Transverse colon (tissue), 4 donors: ENCODE data around the gene WT1. TPM values are rescaled to one million over a fixed set of nuclear protein-coding genes. Genes with fewer than 3 reads are reported as not detected.

ENCODE experiments used
- DNase-seq: peaks from one replicate; pipeline ENCODE4 v3.0.0-alpha.2; 2019
- H3K27ac ChIP-seq, 4 donors: fragments of 200-600 bp; sonication (generic); 2 replicates each; pipeline ENCODE4 v1.5.1; 2016 to 2018; ENCODE audit warnings: inconsistent platforms in 4 of 4
- H3K27me3 ChIP-seq: fragments of 200-600 bp; sonication (generic); 2 replicates; pipeline ENCODE4 v1.5.1; 2017; ENCODE audit warnings: inconsistent platforms
- H3K36me3 ChIP-seq, 4 donors: fragments of 200-600 bp; sonication (generic); 2 replicates each; pipeline ENCODE4 v1.5.1; 2017 to 2019; ENCODE audit warnings: inconsistent platforms in 4 of 4
- H3K4me1 ChIP-seq, 4 donors: fragments of 200-600 bp; sonication (generic); 2 replicates each; pipeline ENCODE4 v1.5.1; 2017 to 2020; ENCODE audit warnings: inconsistent platforms in 4 of 4
- H3K4me3 ChIP-seq, 4 donors: fragments of 200-600 bp; sonication (generic); 1 replicate in 1 of 4; 2 replicates in 3 of 4; pipeline versions ENCODE4 v1.5.1 to v1.6.1; 2017 to 2019; ENCODE audit warnings: inconsistent platforms in 4 of 4
- H3K9me3 ChIP-seq, 2 donors: fragments of 200-600 bp; sonication (generic); 2 replicates each; pipeline ENCODE4 v1.5.1; 2017 to 2019; ENCODE audit warnings: inconsistent platforms in 2 of 2
- CTCF ChIP-seq, 5 experiments: fragments of 200-600 bp in 3 of 5; fragments of 450-650 bp in 2 of 5; sonication (generic) in 3 of 5; IDR thresholded peaks; 1 replicate in 2 of 5; 2 replicates in 3 of 5; pipeline ENCODE4 v1.5.1; 2016 to 2017; ENCODE audit warnings: antibody characterized with exemption in 5 of 5, inconsistent platforms in 3 of 5, mild to moderate bottlenecking in 2 of 5, moderate library complexity in 1 of 5
- EP300 ChIP-seq: sonication (generic); formaldehyde crosslinking; IDR thresholded peaks from one replicate; pipeline ENCODE4 v1.6.1; 2017; ENCODE audit warnings: antibody characterized with exemption, low read depth
- POLR2A ChIP-seq: fragments of 450-650 bp; IDR thresholded peaks from one replicate; pipeline ENCODE4 v1.6.1; 2016; ENCODE audit warnings: antibody characterized with exemption, mild to moderate bottlenecking, moderate library complexity
- POLR2AphosphoS5 ChIP-seq, 3 donors: sonication (generic); formaldehyde crosslinking; IDR thresholded peaks; one replicate each; pipeline ENCODE4 v1.6.1; 2016; ENCODE audit warnings: antibody characterized with exemption in 3 of 3
- WGBS, 2 donors: methylation state at CpG; one replicate each; pipeline ENCODE4 v1.1.5; 2018; ENCODE audit warnings: low coverage in 1 of 2; 5-methylcytosine and 5-hydroxymethylcytosine counted together
- in situ Hi-C, 4 donors: fragments of 200-750 bp; cut with MboI; loops; one replicate each; pipeline versions ENCODE4 v1.15.0 to v1.15.1; 2017; ENCODE audit warnings: low sequenced_read_pairs in 3 of 4, low pct_ligation_motif_present in 1 of 4, low pct_unique_long_range_greater_than_20kb in 1 of 4
- intact Hi-C: fragments of 100-400 bp; cut with DNase I; formaldehyde crosslinking; loops from one replicate; pipeline ENCODE4 v1.15.1; 2023; ENCODE audit warnings: low total_unique reads
- total RNA-seq, 4 donors: library from RNA; depleted of rRNA; stranded (reverse); fragments of >200 nt; gene quantifications; one replicate each; pipeline ENCODE4 v1.1.0, GENCODE V29; 2016

The WT1 gene
- total RNA-seq, 4 donors from 2014 or later: 0.55 to 3.0 (median 0.95) TPM; not detected in 1

- Histone ChIP-seq H3K4me1 (peaks cover 0 to 4% (median under 1%) of the 10 kb centered on the region in 4 donors), H3K4me3 (no peak overlapping the region), H3K9me3 (no peaks in the 10 kb centered on the region), H3K27me3 (peaks cover 68% of the 10 kb centered on the region), H3K27ac (no peak overlapping the region), H3K36me3 (no peaks in the 10 kb centered on the region)
- DNase-seq: no peak
- WGBS, 2 donors: 72 to 77% methylated on average over 4 of the region's 4 CpGs
- no peak for TF ChIP-seq CTCF (IDR thresholded peaks at IDR 0.05)
- TF ChIP-seq POLR2A: no peak
- TF ChIP-seq EP300: no peak
- no peak for TF ChIP-seq POLR2AphosphoS5 (IDR thresholded peaks at IDR 0.05)
- in situ Hi-C loops: no loop called here
- intact Hi-C loops: no loop called here
These were observed 8.8 kb upstream of the WT1 start for GRCh38 chr11:32444186-32444585.

GRCh38 chr11:32440916-32441315, 5.6 kb upstream of the WT1 start:
- Histone ChIP-seq H3K36me3 (no peaks in the 10 kb centered on the region), H3K4me1 (peaks cover 0 to 18% (median 3%) of the 10 kb centered on the region in 4 donors), H3K27me3 (peaks cover 91% of the 10 kb centered on the region), H3K27ac (no peak overlapping the region), H3K4me3 (no peak overlapping the region), H3K9me3 (no peaks in the 10 kb centered on the region)
- TF ChIP-seq POLR2AphosphoS5 (IDR thresholded peaks at IDR 0.05): no peak
- TF ChIP-seq EP300: no peak
- TF ChIP-seq CTCF (IDR thresholded peaks at IDR 0.05): no peak
- TF ChIP-seq POLR2A: no peak
- in situ Hi-C loops (no loop called here), intact Hi-C loops (no loop called here)
- 18 to 20% methylated on average over 7 to 9 of the region's 9 CpGs for WGBS, 2 donors
- DNase-seq: no peak

- in situ Hi-C loops (no loop called here), intact Hi-C loops (no loop called here)
- H3K4me3 ChIP-seq: no peak overlapping the region
- peaks cover 93% of the 10 kb centered on the region for H3K27me3 ChIP-seq
- peaks cover 0 to 23% (median 7%) of the 10 kb centered on the region in 4 donors for H3K4me1 ChIP-seq
- no peaks in the 10 kb centered on the region for H3K36me3 ChIP-seq
- DNase-seq: no peak
- H3K27ac ChIP-seq: no peak overlapping the region
- no peaks in the 10 kb centered on the region for H3K9me3 ChIP-seq
- TF ChIP-seq CTCF (IDR thresholded peaks at IDR 0.05) (no peak), POLR2A (no peak), EP300 (no peak), POLR2AphosphoS5 (IDR thresholded peaks at IDR 0.05) (no peak)
- 33 to 34% methylated on average over 6 of the region's 6 CpGs for WGBS, 2 donors
These were observed 5.1 kb upstream of the WT1 start for GRCh38 chr11:32440312-32440908.

GRCh38 chr11:32439501-32440210, 4.3 kb upstream of the WT1 start:
- no peak for TF ChIP-seq POLR2A
- TF ChIP-seq POLR2AphosphoS5 (IDR thresholded peaks at IDR 0.05): no peak
- no peak for TF ChIP-seq EP300
- no peak for TF ChIP-seq CTCF (IDR thresholded peaks at IDR 0.05)
- Histone ChIP-seq H3K27ac (no peak overlapping the region), H3K9me3 (no peaks in the 10 kb centered on the region), H3K36me3 (no peaks in the 10 kb centered on the region), H3K27me3 (peaks cover 98% of the 10 kb centered on the region), H3K4me1 (peaks cover 0 to 31% (median 14%) of the 10 kb centered on the region in 4 donors), H3K4me3 (no peak overlapping the region)
- in situ Hi-C loops: no loop called here
- 21 to 24% methylated on average over 12 to 21 of the region's 21 CpGs for WGBS, 2 donors
- no peak for DNase-seq
- intact Hi-C loops: no loop called here
